Transverse colon (tissue), 4 donors: ENCODE data around the gene FAM171A1. TPM values are rescaled to one million over a fixed set of nuclear protein-coding genes. Genes with fewer than 3 reads are reported as not detected.

Experiments used
- DNase-seq: peaks from one replicate; pipeline ENCODE4 v3.0.0-alpha.2; 2019
- H3K27ac ChIP-seq, 4 donors: fragments of 200-600 bp; sonication (generic); 2 replicates each; pipeline ENCODE4 v1.5.1; 2016 to 2018; ENCODE audit warnings: inconsistent platforms in 4 of 4
- H3K27me3 ChIP-seq: fragments of 200-600 bp; sonication (generic); 2 replicates; pipeline ENCODE4 v1.5.1; 2017; ENCODE audit warnings: inconsistent platforms
- H3K36me3 ChIP-seq, 4 donors: fragments of 200-600 bp; sonication (generic); 2 replicates each; pipeline ENCODE4 v1.5.1; 2017 to 2019; ENCODE audit warnings: inconsistent platforms in 4 of 4
- H3K4me1 ChIP-seq, 4 donors: fragments of 200-600 bp; sonication (generic); 2 replicates each; pipeline ENCODE4 v1.5.1; 2017 to 2020; ENCODE audit warnings: inconsistent platforms in 4 of 4
- H3K4me3 ChIP-seq, 4 donors: fragments of 200-600 bp; sonication (generic); 1 replicate in 1 of 4; 2 replicates in 3 of 4; pipeline versions ENCODE4 v1.5.1 to v1.6.1; 2017 to 2019; ENCODE audit warnings: inconsistent platforms in 4 of 4
- H3K9me3 ChIP-seq, 2 donors: fragments of 200-600 bp; sonication (generic); 2 replicates each; pipeline ENCODE4 v1.5.1; 2017 to 2019; ENCODE audit warnings: inconsistent platforms in 2 of 2
- EP300 ChIP-seq: sonication (generic); formaldehyde crosslinking; IDR thresholded peaks from one replicate; pipeline ENCODE4 v1.6.1; 2017; ENCODE audit warnings: antibody characterized with exemption, low read depth
- POLR2A ChIP-seq: fragments of 450-650 bp; IDR thresholded peaks from one replicate; pipeline ENCODE4 v1.6.1; 2016; ENCODE audit warnings: antibody characterized with exemption, mild to moderate bottlenecking, moderate library complexity
- POLR2AphosphoS5 ChIP-seq, 3 donors: sonication (generic); formaldehyde crosslinking; IDR thresholded peaks; one replicate each; pipeline ENCODE4 v1.6.1; 2016; ENCODE audit warnings: antibody characterized with exemption in 3 of 3
- WGBS, 2 donors: methylation state at CpG; one replicate each; pipeline ENCODE4 v1.1.5; 2018; ENCODE audit warnings: low coverage in 1 of 2; 5-methylcytosine and 5-hydroxymethylcytosine counted together
- in situ Hi-C, 4 donors: fragments of 200-750 bp; cut with MboI; loops; one replicate each; pipeline versions ENCODE4 v1.15.0 to v1.15.1; 2017; ENCODE audit warnings: low sequenced_read_pairs in 3 of 4, low pct_ligation_motif_present in 1 of 4, low pct_unique_long_range_greater_than_20kb in 1 of 4
- intact Hi-C: fragments of 100-400 bp; cut with DNase I; formaldehyde crosslinking; loops from one replicate; pipeline ENCODE4 v1.15.1; 2023; ENCODE audit warnings: low total_unique reads
- total RNA-seq, 4 donors: library from RNA; depleted of rRNA; stranded (reverse); fragments of >200 nt; gene quantifications; one replicate each; pipeline ENCODE4 v1.1.0, GENCODE V29; 2016
- TF ChIP-seq, protein P1 (sequence below), 5 experiments: fragments of 200-600 bp in 3 of 5; fragments of 450-650 bp in 2 of 5; sonication (generic) in 3 of 5; IDR thresholded peaks; 1 replicate in 2 of 5; 2 replicates in 3 of 5; pipeline ENCODE4 v1.5.1; 2016 to 2017; ENCODE audit warnings: antibody characterized with exemption in 5 of 5, inconsistent platforms in 3 of 5, mild to moderate bottlenecking in 2 of 5, moderate library complexity in 1 of 5

FAM171A1 gene
- total RNA-seq, 4 donors from 2014 or later, result 29.2 to 42.2 (median 38.2) TPM

GRCh38 chr10:15223174-15223573, 147.9 kb downstream of the FAM171A1 start:
- Histone ChIP-seq H3K4me1 (no peaks in the 10 kb centered on the region), H3K9me3 (no peaks in the 10 kb centered on the region), H3K4me3 (no peak overlapping the region), H3K36me3 (no peaks in the 10 kb centered on the region), H3K27me3 (no peaks in the 10 kb centered on the region), H3K27ac (no peak overlapping the region)
- no peak for TF ChIP-seq POLR2A
- TF ChIP-seq POLR2AphosphoS5 (IDR thresholded peaks at IDR 0.05), result no peak
- TF ChIP-seq, protein P1, sequence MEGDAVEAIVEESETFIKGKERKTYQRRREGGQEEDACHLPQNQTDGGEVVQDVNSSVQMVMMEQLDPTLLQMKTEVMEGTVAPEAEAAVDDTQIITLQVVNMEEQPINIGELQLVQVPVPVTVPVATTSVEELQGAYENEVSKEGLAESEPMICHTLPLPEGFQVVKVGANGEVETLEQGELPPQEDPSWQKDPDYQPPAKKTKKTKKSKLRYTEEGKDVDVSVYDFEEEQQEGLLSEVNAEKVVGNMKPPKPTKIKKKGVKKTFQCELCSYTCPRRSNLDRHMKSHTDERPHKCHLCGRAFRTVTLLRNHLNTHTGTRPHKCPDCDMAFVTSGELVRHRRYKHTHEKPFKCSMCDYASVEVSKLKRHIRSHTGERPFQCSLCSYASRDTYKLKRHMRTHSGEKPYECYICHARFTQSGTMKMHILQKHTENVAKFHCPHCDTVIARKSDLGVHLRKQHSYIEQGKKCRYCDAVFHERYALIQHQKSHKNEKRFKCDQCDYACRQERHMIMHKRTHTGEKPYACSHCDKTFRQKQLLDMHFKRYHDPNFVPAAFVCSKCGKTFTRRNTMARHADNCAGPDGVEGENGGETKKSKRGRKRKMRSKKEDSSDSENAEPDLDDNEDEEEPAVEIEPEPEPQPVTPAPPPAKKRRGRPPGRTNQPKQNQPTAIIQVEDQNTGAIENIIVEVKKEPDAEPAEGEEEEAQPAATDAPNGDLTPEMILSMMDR (IDR thresholded peaks at IDR 0.05), result no peak
- TF ChIP-seq EP300, result no peak
- no peak for DNase-seq
- in situ Hi-C loops, result loop anchor here in 1 of 4 donors (25.0 kb wide), 1 partner anchor 164 kb away; no protein-coding TSS in a partner anchor
- WGBS, 2 donors, result 60 to 89% methylated on average over 1 to 6 of the region's 6 CpGs
- intact Hi-C loops, result no loop called here

DNA sequence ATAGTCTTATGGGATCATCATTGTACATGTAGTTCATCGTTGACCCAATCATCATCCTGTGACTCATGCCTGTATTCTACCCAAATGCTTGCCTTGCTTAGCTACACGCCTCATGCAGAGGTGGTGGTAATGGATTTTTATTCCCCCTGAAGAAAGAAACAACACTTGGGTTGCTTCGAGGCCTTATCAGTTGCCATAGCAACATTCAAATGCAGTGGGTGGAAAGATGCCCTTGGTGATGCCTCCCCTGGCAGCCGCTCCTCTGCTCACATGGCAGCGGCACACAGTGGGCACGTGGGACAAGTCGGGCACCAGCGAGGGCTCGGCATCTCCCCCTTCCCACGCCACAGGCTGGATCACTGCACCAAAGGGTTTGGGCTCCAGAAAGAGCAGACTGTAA, 148.6 kb downstream of the FAM171A1 start:
- whole genome bisulfite sequencing, 2 donors, result 89 to 100% methylated on average over 1 to 10 of the region's 10 CpGs
- Histone ChIP-seq H3K9me3 (no peaks in the 10 kb centered on the region), H3K4me1 (no peaks in the 10 kb centered on the region), H3K27me3 (no peaks in the 10 kb centered on the region), H3K4me3 (no peak overlapping the region), H3K36me3 (no peaks in the 10 kb centered on the region), H3K27ac (no peak overlapping the region)
- no peak for DNase-seq
- intact Hi-C loops (no loop called here), in situ Hi-C loops (loop anchor here in 1 of 4 donors (25.0 kb wide), 1 partner anchor 165 kb away; no protein-coding TSS in a partner anchor)
- no peak for TF ChIP-seq POLR2A
- TF ChIP-seq EP300, result no peak
- TF ChIP-seq, protein P1 (IDR thresholded peaks at IDR 0.05), result no peak
- TF ChIP-seq POLR2AphosphoS5 (IDR thresholded peaks at IDR 0.05), result no peak

DNA sequence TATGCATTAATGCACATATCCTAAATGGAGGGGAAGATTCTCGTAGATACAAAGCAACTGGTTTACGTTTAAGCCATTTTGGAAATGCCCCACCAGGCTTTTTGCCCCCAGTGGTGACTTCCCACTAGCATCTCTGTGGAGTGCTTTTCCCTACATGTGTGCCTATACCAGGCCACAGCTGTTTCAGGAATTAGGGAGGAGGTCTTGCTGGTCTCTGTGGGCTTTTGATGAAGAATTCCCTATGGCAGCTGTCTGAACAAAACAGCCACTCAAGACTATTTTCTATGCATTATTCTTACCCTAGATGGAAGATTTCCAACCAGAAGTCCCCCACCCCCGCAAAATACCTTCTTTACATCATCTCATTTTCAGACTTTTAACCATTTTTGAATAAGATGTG, 150.6 kb downstream of the FAM171A1 start:
- Histone ChIP-seq H3K36me3 (no peaks in the 10 kb centered on the region), H3K27me3 (no peaks in the 10 kb centered on the region), H3K27ac (no peak overlapping the region), H3K9me3 (no peaks in the 10 kb centered on the region), H3K4me1 (no peaks in the 10 kb centered on the region), H3K4me3 (no peak overlapping the region)
- no peak for TF ChIP-seq POLR2AphosphoS5 (IDR thresholded peaks at IDR 0.05)
- no peak for TF ChIP-seq EP300
- TF ChIP-seq, protein P1 (IDR thresholded peaks at IDR 0.05), result no peak
- TF ChIP-seq POLR2A, result no peak
- WGBS, 2 donors, result 78 to 89% methylated on average over 2 to 3 of the region's 3 CpGs
- intact Hi-C loops (no loop called here), in situ Hi-C loops (loop anchor here in 1 of 4 donors (25.0 kb wide), 1 partner anchor 167 kb away; no protein-coding TSS in a partner anchor)
- no peak for DNase-seq

DNA sequence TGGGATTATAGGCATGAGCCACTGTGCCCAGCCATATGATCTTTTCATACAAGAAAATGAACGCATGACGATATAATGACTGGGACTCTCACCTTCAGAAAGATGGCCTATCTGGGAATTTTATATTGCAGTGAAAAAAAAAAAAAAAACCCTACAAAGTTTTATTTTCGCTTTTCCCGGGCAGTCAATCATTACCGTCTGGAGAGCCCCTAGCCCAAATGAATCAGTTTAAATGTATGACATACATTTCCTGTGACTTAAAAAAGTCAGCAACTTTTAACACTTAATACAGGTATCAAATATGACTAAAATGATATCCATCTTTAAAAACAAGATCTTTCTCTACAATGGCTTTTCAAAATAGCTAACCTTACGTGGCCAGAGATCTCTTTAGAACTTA, 154.4 kb downstream of the FAM171A1 start:
- intact Hi-C loops, result no loop called here
- no peak for DNase-seq
- Histone ChIP-seq H3K27ac (no peak overlapping the region), H3K36me3 (no peaks in the 10 kb centered on the region), H3K4me1 (no peaks in the 10 kb centered on the region), H3K4me3 (no peak overlapping the region), H3K27me3 (no peaks in the 10 kb centered on the region), H3K9me3 (no peaks in the 10 kb centered on the region)
- in situ Hi-C loops, result loop anchor here in 2 of 4 donors (10.0 to 25.0 kb wide), 2 partner anchors 158 to 171 kb away; partner anchors contain the start of gene FAM171A1 (in 1 of the 2)
- WGBS, 2 donors, result 85 to 96% methylated on average over 6 of the region's 6 CpGs
- TF ChIP-seq POLR2AphosphoS5 (IDR thresholded peaks at IDR 0.05), result no peak
- no peak for TF ChIP-seq POLR2A
- TF ChIP-seq, protein P1 (IDR thresholded peaks at IDR 0.05), result no peak
- TF ChIP-seq EP300, result no peak
